NB4 (cell line): ENCODE measurements around the gene B3GNT2.

Experiments
- POLR2A ChIP-seq: IDR thresholded peaks from 2 replicates; pipeline ENCODE4 v1.6.1; 2011; ENCODE audit warnings: mild to moderate bottlenecking; ENCODE audit not compliant: insufficient read length; ENCODE audit errors: extremely low read depth
- TF ChIP-seq, protein P1 (sequence below): IDR thresholded peaks from one replicate; pipeline ENCODE4 v1.5.1; 2012; ENCODE audit warnings: low read depth, low read length
- TF ChIP-seq, protein P2 (sequence below): IDR thresholded peaks from 2 replicates; pipeline ENCODE4 v1.6.1; 2011; ENCODE audit warnings: low read depth, low read length

DNA sequence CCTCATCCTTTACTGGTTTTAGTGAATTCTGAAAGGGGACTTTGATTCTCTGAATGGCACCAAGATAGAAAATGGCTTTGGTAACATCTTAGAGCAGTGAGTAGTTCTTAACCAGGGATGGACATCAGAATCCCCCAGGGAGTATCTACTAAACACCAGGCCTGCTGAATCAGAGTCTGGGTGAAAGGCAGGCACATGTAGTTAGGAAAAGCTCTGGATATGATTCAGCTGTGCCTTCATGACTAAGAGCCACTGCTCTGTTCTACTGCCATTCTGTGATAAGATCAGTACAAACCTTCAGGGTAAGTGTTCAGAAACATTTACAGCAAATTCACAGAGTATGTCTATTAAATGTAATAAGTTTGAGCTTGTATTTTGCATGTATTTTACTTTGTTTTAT is 46.2 kb upstream of the B3GNT2 start:
- TF ChIP-seq, protein P1, sequence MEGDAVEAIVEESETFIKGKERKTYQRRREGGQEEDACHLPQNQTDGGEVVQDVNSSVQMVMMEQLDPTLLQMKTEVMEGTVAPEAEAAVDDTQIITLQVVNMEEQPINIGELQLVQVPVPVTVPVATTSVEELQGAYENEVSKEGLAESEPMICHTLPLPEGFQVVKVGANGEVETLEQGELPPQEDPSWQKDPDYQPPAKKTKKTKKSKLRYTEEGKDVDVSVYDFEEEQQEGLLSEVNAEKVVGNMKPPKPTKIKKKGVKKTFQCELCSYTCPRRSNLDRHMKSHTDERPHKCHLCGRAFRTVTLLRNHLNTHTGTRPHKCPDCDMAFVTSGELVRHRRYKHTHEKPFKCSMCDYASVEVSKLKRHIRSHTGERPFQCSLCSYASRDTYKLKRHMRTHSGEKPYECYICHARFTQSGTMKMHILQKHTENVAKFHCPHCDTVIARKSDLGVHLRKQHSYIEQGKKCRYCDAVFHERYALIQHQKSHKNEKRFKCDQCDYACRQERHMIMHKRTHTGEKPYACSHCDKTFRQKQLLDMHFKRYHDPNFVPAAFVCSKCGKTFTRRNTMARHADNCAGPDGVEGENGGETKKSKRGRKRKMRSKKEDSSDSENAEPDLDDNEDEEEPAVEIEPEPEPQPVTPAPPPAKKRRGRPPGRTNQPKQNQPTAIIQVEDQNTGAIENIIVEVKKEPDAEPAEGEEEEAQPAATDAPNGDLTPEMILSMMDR = no peak
- TF ChIP-seq POLR2A = no peak
- TF ChIP-seq, protein P2, sequence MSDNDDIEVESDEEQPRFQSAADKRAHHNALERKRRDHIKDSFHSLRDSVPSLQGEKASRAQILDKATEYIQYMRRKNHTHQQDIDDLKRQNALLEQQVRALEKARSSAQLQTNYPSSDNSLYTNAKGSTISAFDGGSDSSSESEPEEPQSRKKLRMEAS = no peak
